Measurements from ENCODE around the gene PNRC2. TPM values are rescaled to one million over a fixed set of nuclear protein-coding genes. Genes with fewer than 3 reads are reported as not detected.
A peak's percentile ranks its signal among the peaks of the same experiment; 100 is the strongest.

The PNRC2 gene
- total and polyA plus RNA-seq, 10 of the 15 experiments (the other 5 are each of a cell fraction or from before 2014, with no cell fraction given): 106 to 205 (median 163) TPM

- 0 out of 2 replicates have a peak, but pooled peaks have one; percentile 25 for TF ChIP-seq REST (IDR thresholded peaks at IDR 0.05; ENCODE audit: low read depth, low read length)
- TF ChIP-seq PML (IDR thresholded peaks at IDR 0.05; ENCODE audit: low read length): peak; percentile 96
- TF ChIP-seq POLR2A (IDR thresholded peaks at IDR 0.05; ENCODE audit: low read depth, low read length): peak; percentile 89
- no peak for TF ChIP-seq NRF1 (conservative IDR thresholded peaks at IDR 0.05; ENCODE audit: low read depth, low read length)
- TF ChIP-seq E2F4 (IDR thresholded peaks at IDR 0.05; ENCODE audit: low read depth, low read length): peak; percentile 88
- TF ChIP-seq RELA (IDR thresholded peaks at IDR 0.05; ENCODE audit: borderline replicate concordance, partially characterized antibody): peak; percentile 48
- TF ChIP-seq TCF3 (IDR thresholded peaks at IDR 0.05; ENCODE audit: borderline replicate concordance, insufficient read depth, low read depth, low read length): no peak; the same call in 1 of the 2 replicates
- peak; percentile 58 for TF ChIP-seq LARP7 (IDR thresholded peaks at IDR 0.05)
- TF ChIP-seq ZBTB40 (IDR thresholded peaks at IDR 0.05; ENCODE audit: borderline replicate concordance): no peak
- TF ChIP-seq TBL1XR1 (IDR thresholded peaks at IDR 0.05; ENCODE audit: low read depth, low read length): no peak
- TF ChIP-seq ESRRA (IDR thresholded peaks at IDR 0.05; ENCODE audit: low read length): peak; percentile 59; the same call in 1 of the 2 replicates
- peak; percentile 14; the same call in 1 of the 2 replicates for TF ChIP-seq BACH1 (IDR thresholded peaks at IDR 0.05; ENCODE audit: borderline replicate concordance)
- TF ChIP-seq SKIL (IDR thresholded peaks at IDR 0.05; ENCODE audit: low read depth, poor library complexity, severe bottlenecking): no peak
- TF ChIP-seq CBX3 (IDR thresholded peaks at IDR 0.05; ENCODE audit: borderline replicate concordance, low read depth): no peak
- no peak for TF ChIP-seq BCLAF1 (IDR thresholded peaks at IDR 0.05)
Observed at GRCh38 chr1:23959461-23960290, at the start of gene PNRC2 (continued).
